ENCODE data around the gene NFE2L3.
A peak's percentile ranks its signal among the peaks of the same experiment; 100 is the strongest.
"Not testable (repeated sequence)": the region's sequence is repeated elsewhere in the genome, so short reads cannot be mapped to it uniquely, and the experiment has no call there.

The NFE2L3 gene

GRCh38 chr7:26192485-26193087, 40.6 kb downstream of the NFE2L3 start:
- no peak for TF ChIP-seq CTCF (IDR thresholded peaks at IDR 0.05; ENCODE audit: low read depth, low read length)
- H3K4me3 ChIP-seq (ENCODE audit: low read depth, low read length), result no peak overlapping the region

- no peak for TF ChIP-seq CTCF (IDR thresholded peaks at IDR 0.05; ENCODE audit: low read depth, low read length)
- no peak overlapping the region for H3K4me3 ChIP-seq (ENCODE audit: low read depth, low read length)
These were observed 41.6 kb downstream of the NFE2L3 start for GRCh38 chr7:26193432-26194207.

- not testable (repeated sequence) for H3K4me3 ChIP-seq (ENCODE audit: low read depth, low read length)
These were observed 42.8 kb downstream of the NFE2L3 start for GRCh38 chr7:26194764-26195163.

GRCh38 chr7:26195182-26195581, 43.2 kb downstream of the NFE2L3 start:
- no peak overlapping the region for H3K4me3 ChIP-seq (ENCODE audit: low read depth, low read length)
- TF ChIP-seq CTCF (IDR thresholded peaks at IDR 0.05; ENCODE audit: low read depth, low read length), result no peak

- no peak for TF ChIP-seq CTCF (IDR thresholded peaks at IDR 0.05; ENCODE audit: low read depth, low read length)
These were observed 44.1 kb downstream of the NFE2L3 start for GRCh38 chr7:26195867-26196657.

GRCh38 chr7:26197153-26198115, 45.4 kb downstream of the NFE2L3 start:
- peak overlapping the region; percentile 100 for H3K4me3 ChIP-seq (ENCODE audit: low read depth, low read length)
- no peak for TF ChIP-seq CTCF (IDR thresholded peaks at IDR 0.05; ENCODE audit: low read depth, low read length)

More at GRCh38 chr7:26195867-26196657, 44.1 kb downstream of the NFE2L3 start:
- H3K4me3 ChIP-seq (ENCODE audit: low read depth, low read length), result no peak overlapping the region
